ENCODE results near the gene LIN37.
"Not testable (repeated sequence)": the region's sequence is repeated elsewhere in the genome, so short reads cannot be mapped to it uniquely, and the experiment has no call there.

Gene LIN37

GRCh38 chr19:35790981-35791813, 42.8 kb downstream of the LIN37 start:
- TF ChIP-seq CTCF (IDR thresholded peaks at IDR 0.05; ENCODE audit: low read depth, low read length), result no peak
- H3K4me3 ChIP-seq (ENCODE audit: low read depth, low read length), result no peak overlapping the region

DNA sequence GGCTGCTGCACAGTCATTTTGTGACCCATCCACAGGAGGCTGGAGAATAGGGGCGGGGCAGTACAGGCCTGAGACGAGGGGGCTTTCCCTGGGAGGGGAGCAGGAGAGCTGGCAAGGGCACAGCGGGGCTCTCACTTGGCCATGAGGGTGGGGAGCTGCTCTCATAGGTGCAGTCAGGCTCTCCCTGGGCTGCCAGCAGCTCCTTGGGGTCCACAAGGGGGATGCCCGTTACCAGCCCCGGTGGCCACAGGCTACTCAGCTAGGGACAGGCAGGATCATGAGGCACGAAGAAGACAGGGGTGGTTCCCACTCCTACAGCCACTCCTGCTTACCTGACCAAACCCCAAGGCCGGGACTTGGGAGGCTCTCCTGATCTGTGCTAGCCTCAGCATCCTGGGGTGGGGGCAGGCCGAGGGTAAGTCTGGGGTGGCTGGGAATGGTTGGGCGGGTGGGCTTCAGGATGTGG, 43.5 kb downstream of the LIN37 start:
- H3K4me3 ChIP-seq (ENCODE audit: low read depth, low read length), result no peak overlapping the region
- no peak for TF ChIP-seq CTCF (IDR thresholded peaks at IDR 0.05; ENCODE audit: low read depth, low read length)

DNA sequence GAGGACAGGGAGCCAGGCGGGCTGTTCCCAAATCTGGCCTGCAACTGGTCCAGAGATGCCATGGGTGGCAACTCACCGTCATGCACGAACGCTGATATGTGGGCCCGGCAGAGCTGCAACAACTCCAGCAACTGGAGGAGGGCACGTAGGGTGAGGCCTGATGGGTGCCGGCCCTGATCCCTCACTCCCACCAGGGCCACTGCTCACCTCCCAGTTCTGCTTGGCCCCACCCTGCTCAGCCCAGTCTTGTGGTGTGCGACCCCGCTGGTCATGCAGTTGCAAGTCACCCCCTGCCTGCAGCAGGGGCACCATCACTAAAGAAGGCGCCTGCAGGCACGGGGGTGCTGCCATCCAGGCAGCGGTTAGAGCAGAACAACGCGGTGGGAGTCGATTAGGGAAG, 43.9 kb downstream of the LIN37 start:
- H3K4me3 ChIP-seq (ENCODE audit: low read depth, low read length), result no peak overlapping the region
- no peak for TF ChIP-seq CTCF (IDR thresholded peaks at IDR 0.05; ENCODE audit: low read depth, low read length)

GRCh38 chr19:35792888-35793287, 44.5 kb downstream of the LIN37 start:
- no peak for TF ChIP-seq CTCF (IDR thresholded peaks at IDR 0.05; ENCODE audit: low read depth, low read length)
- H3K4me3 ChIP-seq (ENCODE audit: low read depth, low read length), result no peak overlapping the region

GRCh38 chr19:35793381-35794165, 45.2 kb downstream of the LIN37 start:
- TF ChIP-seq CTCF (IDR thresholded peaks at IDR 0.05; ENCODE audit: low read depth, low read length), result no peak
- H3K4me3 ChIP-seq (ENCODE audit: low read depth, low read length), result no peak overlapping the region

- H3K4me3 ChIP-seq (ENCODE audit: low read depth, low read length), result not testable (repeated sequence)
Observed at GRCh38 chr19:35795564-35795963, 47.2 kb downstream of the LIN37 start.

DNA sequence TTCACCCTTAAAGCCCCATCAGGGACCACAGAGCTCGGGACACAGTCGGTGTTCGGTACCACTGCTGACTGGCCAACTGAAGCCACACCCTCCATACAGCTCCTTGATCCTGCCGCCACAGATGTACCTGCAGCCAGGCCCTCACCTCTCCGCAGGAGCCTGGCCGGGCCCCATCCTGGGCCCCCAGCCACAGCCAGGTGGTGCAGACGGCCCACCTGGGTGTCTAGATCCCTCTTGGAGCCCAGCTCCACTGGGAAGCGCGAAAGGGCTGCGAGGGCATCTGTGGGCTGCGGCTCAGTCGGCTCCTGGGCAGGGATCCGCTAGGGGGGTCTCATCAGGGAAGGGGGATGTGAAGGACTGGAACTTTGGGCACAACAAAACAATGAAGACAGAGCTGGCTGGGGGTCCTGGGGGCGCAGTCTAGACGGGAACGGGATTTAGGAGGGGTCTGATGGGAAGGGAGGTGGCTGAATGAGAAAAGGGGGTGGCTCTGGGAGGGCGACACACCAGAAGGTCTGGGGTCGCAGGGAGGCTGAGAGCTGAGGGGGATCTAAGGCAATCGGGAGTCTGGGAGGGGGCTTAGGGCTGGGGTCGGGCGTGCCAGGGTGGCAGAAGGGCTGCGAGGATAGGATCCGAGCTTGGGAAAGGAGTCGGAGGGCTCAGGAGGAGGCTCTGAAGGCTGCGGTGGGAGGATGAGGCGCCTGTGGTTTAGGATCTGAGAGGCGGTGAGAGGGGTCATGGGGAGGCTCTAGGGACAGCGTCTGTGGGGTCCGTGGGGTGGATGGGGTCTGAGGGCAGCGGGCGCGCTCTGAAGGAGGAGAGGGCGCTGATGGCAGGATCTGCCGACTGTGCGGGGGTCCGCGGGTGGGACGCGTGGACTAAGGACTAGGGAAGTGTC, 48.5 kb downstream of the LIN37 start:
- no peak overlapping the region for H3K4me3 ChIP-seq (ENCODE audit: low read depth, low read length)
- no peak for TF ChIP-seq CTCF (IDR thresholded peaks at IDR 0.05; ENCODE audit: low read depth, low read length)

All from WI38 (cell line).